Neural progenitor cell (in vitro differentiated cells): ENCODE data around the gene CNPY1. TPM values are rescaled to one million over a fixed set of nuclear protein-coding genes. Genes with fewer than 3 reads are reported as not detected.

Experiments used
- DNase-seq: peaks from one replicate; pipeline ENCODE4 v3.0.0-alpha.2; 2016; ENCODE audit warnings: low spot score
- H2AFZ ChIP-seq: fragments of 200-600 bp; sonication (generic); replicated peaks from 2 replicates; pipeline ENCODE4 v1.6.1; 2016; ENCODE audit warnings: antibody characterized with exemption
- H3F3A ChIP-seq: fragments of 200-600 bp; sonication (generic); 2 replicates; pipeline ENCODE4 v1.6.1; 2016; ENCODE audit warnings: antibody characterized with exemption, low read depth
- H3K27ac ChIP-seq: fragments of 200-600 bp; sonication (generic); 2 replicates; pipeline ENCODE4 v1.5.1; 2016; ENCODE audit warnings: mild to moderate bottlenecking
- H3K27me3 ChIP-seq: fragments of 200-600 bp; sonication (generic); 2 replicates; pipeline ENCODE4 v1.6.1; 2016; ENCODE audit warnings: mild to moderate bottlenecking, moderate library complexity
- H3K36me3 ChIP-seq: fragments of 200-600 bp; sonication (generic); 2 replicates; pipeline ENCODE4 v1.5.1; 2016
- H3K4me1 ChIP-seq: fragments of 200-600 bp; sonication (generic); 2 replicates; pipeline ENCODE4 v1.6.1; 2016; ENCODE audit warnings: mixed run types
- H3K4me2 ChIP-seq: fragments of 200-600 bp; sonication (generic); 2 replicates; pipeline ENCODE4 v1.6.1; 2016
- H3K4me3 ChIP-seq: fragments of 200-600 bp; sonication (generic); 2 replicates; pipeline ENCODE4 v1.5.1; 2016
- H3K79me2 ChIP-seq: fragments of 200-600 bp; sonication (generic); 2 replicates; pipeline ENCODE4 v1.6.1; 2016; ENCODE audit warnings: low read depth
- H3K9ac ChIP-seq: fragments of 200-600 bp; sonication (generic); 2 replicates; pipeline ENCODE4 v1.6.1; 2016
- H3K9me3 ChIP-seq: fragments of 200-600 bp; sonication (generic); 2 replicates; pipeline ENCODE4 v1.5.1; 2016; ENCODE audit warnings: low read depth
- H4K20me1 ChIP-seq: fragments of 200-600 bp; sonication (generic); 2 replicates; pipeline ENCODE4 v1.6.1; 2016; ENCODE audit warnings: low read depth
- H3K27ac Mint-ChIP-seq: 3 replicates; pipeline ENCODE4 v1.8.0; 2021; ENCODE audit warnings: mixed read lengths
- H3K27me3 Mint-ChIP-seq: 2 replicates; pipeline ENCODE4 v1.8.0; 2022; ENCODE audit warnings: low read depth, mild to moderate bottlenecking, inconsistent platforms, moderate library complexity, mixed read lengths; ENCODE audit not compliant: insufficient read depth
- H3K36me3 Mint-ChIP-seq: 3 replicates; pipeline ENCODE4 v1.8.0; 2021; ENCODE audit warnings: mixed read lengths
- H3K4me1 Mint-ChIP-seq: 3 replicates; pipeline ENCODE4 v1.8.0; 2021; ENCODE audit warnings: mixed read lengths
- H3K4me3 Mint-ChIP-seq: 3 replicates; pipeline ENCODE4 v1.8.0; 2021; ENCODE audit warnings: mild to moderate bottlenecking, moderate library complexity, mixed read lengths
- H3K9me3 Mint-ChIP-seq: 3 replicates; pipeline ENCODE4 v1.8.0; 2020; ENCODE audit warnings: mixed read lengths
- CTCF ChIP-seq: fragments of 200-600 bp; sonication (generic); IDR thresholded peaks from 2 replicates; pipeline ENCODE4 v1.5.1; 2017; ENCODE audit warnings: antibody characterized with exemption, mild to moderate bottlenecking
- EZH2 ChIP-seq: fragments of 200-600 bp; sonication (generic); IDR thresholded peaks from 2 replicates; pipeline ENCODE4 v1.6.1; 2017; ENCODE audit warnings: antibody characterized with exemption, mild to moderate bottlenecking, moderate library complexity
- EZH2phosphoT487 ChIP-seq: fragments of 200-600 bp; sonication (generic); IDR thresholded peaks from 2 replicates; pipeline ENCODE4 v1.6.1; 2017; ENCODE audit warnings: antibody characterized with exemption
- total RNA-seq: library from RNA; depleted of rRNA; stranded (reverse); fragments of >200 nt; gene quantifications from 2 replicates; pipeline ENCODE4 v1.2.3, GENCODE V29; 2015; ENCODE audit warnings: low replicate concordance

Gene CNPY1
- total RNA-seq, 1 donor from 2014 or later = not detected

GRCh38 chr7:155578016-155578415 lies 31.7 kb upstream of the CNPY1 start:
- Histone ChIP-seq H3K27me3 (no peaks in the 10 kb centered on the region), H3K9ac (no peak overlapping the region), H3F3A (no peaks in the 10 kb centered on the region), H4K20me1 (no peaks in the 10 kb centered on the region), H3K27ac (no peak overlapping the region), H2AFZ (no peak overlapping the region), H3K79me2 (no peaks in the 10 kb centered on the region), H3K9me3 (no peaks in the 10 kb centered on the region), H3K4me3 (no peak overlapping the region), H3K4me2 (no peak overlapping the region), H3K4me1 (no peaks in the 10 kb centered on the region), H3K36me3 (no peaks in the 10 kb centered on the region)
- H3K36me3 Mint-ChIP-seq = no peaks in the 10 kb centered on the region
- peaks cover 2% of the 10 kb centered on the region for H3K4me1 Mint-ChIP-seq
- DNase-seq = no peak
- H3K27me3 Mint-ChIP-seq = peaks cover 5% of the 10 kb centered on the region
- no peaks in the 10 kb centered on the region for H3K9me3 Mint-ChIP-seq
- H3K4me3 Mint-ChIP-seq = no peak overlapping the region
- no peak overlapping the region for H3K27ac Mint-ChIP-seq
- TF ChIP-seq EZH2phosphoT487 (no peak), CTCF (no peak), EZH2 (no peak)

- Mint-ChIP-seq H3K4me1 (peaks cover 4% of the 10 kb centered on the region), H3K36me3 (no peaks in the 10 kb centered on the region), H3K27me3 (peaks cover 7% of the 10 kb centered on the region), H3K27ac (no peak overlapping the region), H3K9me3 (no peaks in the 10 kb centered on the region), H3K4me3 (no peak overlapping the region)
- H3K27me3 ChIP-seq = no peaks in the 10 kb centered on the region
- H3K27ac ChIP-seq = no peak overlapping the region
- no peaks in the 10 kb centered on the region for H4K20me1 ChIP-seq
- no peak for DNase-seq
- no peaks in the 10 kb centered on the region for H3K36me3 ChIP-seq
- no peaks in the 10 kb centered on the region for H3F3A ChIP-seq
- no peak overlapping the region for H2AFZ ChIP-seq
- no peaks in the 10 kb centered on the region for H3K4me1 ChIP-seq
- H3K4me2 ChIP-seq = no peak overlapping the region
- H3K4me3 ChIP-seq = no peak overlapping the region
- no peak for TF ChIP-seq EZH2
- TF ChIP-seq EZH2phosphoT487 = no peak
- no peak for TF ChIP-seq CTCF
- no peak overlapping the region for H3K9ac ChIP-seq
- no peaks in the 10 kb centered on the region for H3K79me2 ChIP-seq
- H3K9me3 ChIP-seq = no peaks in the 10 kb centered on the region
Observed at GRCh38 chr7:155577509-155577905, 31.1 kb upstream of the CNPY1 start.

GRCh38 chr7:155576900-155577508 lies 30.6 kb upstream of the CNPY1 start:
- Mint-ChIP-seq H3K27me3 (peaks cover 5% of the 10 kb centered on the region), H3K36me3 (no peaks in the 10 kb centered on the region)
- no peak overlapping the region for H2AFZ ChIP-seq

More at GRCh38 chr7:155576900-155577508, 30.6 kb upstream of the CNPY1 start:
- Histone ChIP-seq H3K79me2 (no peaks in the 10 kb centered on the region), H3K27ac (no peak overlapping the region), H4K20me1 (no peaks in the 10 kb centered on the region), H3K4me2 (no peak overlapping the region), H3K9me3 (no peaks in the 10 kb centered on the region), H3K36me3 (no peaks in the 10 kb centered on the region), H3F3A (no peaks in the 10 kb centered on the region), H3K27me3 (no peaks in the 10 kb centered on the region), H3K4me1 (no peaks in the 10 kb centered on the region), H3K4me3 (no peak overlapping the region), H3K9ac (no peak overlapping the region)
- H3K9me3 Mint-ChIP-seq = no peaks in the 10 kb centered on the region
- TF ChIP-seq EZH2phosphoT487 = no peak
- no peak for TF ChIP-seq EZH2
- TF ChIP-seq CTCF = no peak
- H3K27ac Mint-ChIP-seq = no peak overlapping the region
- no peak overlapping the region for H3K4me3 Mint-ChIP-seq
- DNase-seq = no peak
- H3K4me1 Mint-ChIP-seq = peaks cover 6% of the 10 kb centered on the region
